Fibroblast of lung (primary cell): ENCODE data around the gene CCDC187. TPM values are rescaled to one million over a fixed set of nuclear protein-coding genes. Genes with fewer than 3 reads are reported as not detected.
A peak's percentile ranks its signal among the peaks of the same experiment; 100 is the strongest.

Experiments
- DNase-seq, 2 donors: peaks; one replicate each; pipeline versions ENCODE4 v3.0.0 to v3.0.0-alpha.2; 2010; ENCODE audit warnings: low read depth in 2 of 2
- H2AFZ ChIP-seq: 2 replicates; pipeline ENCODE4 v1.5.1; 2012; ENCODE audit warnings: low read length, control low read depth, inconsistent platforms
- H3K27ac ChIP-seq: 2 replicates; pipeline ENCODE4 v1.5.1; 2011; ENCODE audit warnings: low read length, control low read depth; ENCODE audit not compliant: insufficient read depth
- H3K27me3 ChIP-seq: 2 replicates; pipeline ENCODE4 v1.5.1; 2011; ENCODE audit warnings: mild to moderate bottlenecking, low read length; ENCODE audit not compliant: control insufficient read depth, insufficient read depth
- H3K36me3 ChIP-seq: 2 replicates; pipeline ENCODE4 v1.5.1; 2011; ENCODE audit warnings: low read length; ENCODE audit not compliant: control insufficient read depth, insufficient read depth
- H3K4me1 ChIP-seq: 2 replicates; pipeline ENCODE4 v1.5.1; 2011; ENCODE audit warnings: low read length; ENCODE audit not compliant: control insufficient read depth, insufficient read depth; ENCODE audit errors: extremely low read depth
- H3K4me2 ChIP-seq: 2 replicates; pipeline ENCODE4 v1.5.1; 2011; ENCODE audit warnings: low read length, control low read depth; ENCODE audit not compliant: insufficient read depth; ENCODE audit errors: extremely low read depth
- H3K4me3 ChIP-seq, 4 experiments: fragments of 200-600 bp in 1 of 4; sonication (generic) in 1 of 4; replicated peaks in 1 of 4; 2 replicates each; pipeline ENCODE4 v1.5.1; 2011 to 2016; ENCODE audit warnings: low read length in 4 of 4, low read depth in 3 of 4, mild to moderate bottlenecking in 3 of 4, control low read depth in 2 of 4, inconsistent platforms in 1 of 4, mixed read lengths in 1 of 4; ENCODE audit not compliant: insufficient read depth in 1 of 4; ENCODE audit errors: control extremely low read depth in 1 of 4
- H3K79me2 ChIP-seq: 2 replicates; pipeline ENCODE4 v1.5.1; 2012; ENCODE audit warnings: mild to moderate bottlenecking, low read length, inconsistent platforms; ENCODE audit not compliant: control insufficient read depth, insufficient read depth
- H3K9ac ChIP-seq: 2 replicates; pipeline ENCODE4 v1.5.1; 2011; ENCODE audit warnings: mild to moderate bottlenecking, low read length, control low read depth; ENCODE audit not compliant: insufficient read depth
- H3K9me3 ChIP-seq: 2 replicates; pipeline ENCODE4 v1.5.1; 2012; ENCODE audit warnings: low read depth, low read length; ENCODE audit not compliant: control insufficient read depth, insufficient read depth
- H4K20me1 ChIP-seq: 2 replicates; pipeline ENCODE4 v1.5.1; 2011; ENCODE audit warnings: low read length; ENCODE audit not compliant: control insufficient read depth, insufficient read depth; ENCODE audit errors: extremely low read depth
- EZH2 ChIP-seq: IDR thresholded peaks from 2 replicates; pipeline ENCODE4 v1.5.1; 2012; ENCODE audit warnings: low read length, control low read depth, mild to moderate bottlenecking; ENCODE audit errors: missing control alignments
- polyA plus RNA-seq, 2 donors: library from polyadenylated mRNA; depleted of rRNA in 1 of 2; stranded (reverse) in 1 of 2; unstranded in 1 of 2; fragments of >200 nt; gene quantifications; 2 replicates each; pipeline ENCODE4 v1.2.1, GENCODE V29; 2011 to 2012; ENCODE audit warnings: missing spikeins in 1 of 2
- total RNA-seq: library from RNA; depleted of rRNA; stranded (reverse); fragments of >200 nt; gene quantifications from 2 replicates; pipeline ENCODE4 v1.2.1, GENCODE V29; 2014
- TF ChIP-seq, protein P1 (sequence below), 2 donors: IDR thresholded peaks in 1 of 2; conservative IDR thresholded peaks in 1 of 2; 1 replicate in 1 of 2; 2 replicates in 1 of 2; pipeline ENCODE4 v1.5.1; 2011 to 2012; ENCODE audit warnings: low read length in 2 of 2, control low read depth in 1 of 2, inconsistent platforms in 1 of 2, low read depth in 1 of 2, mild to moderate bottlenecking in 1 of 2

Gene CCDC187
- total and polyA plus RNA-seq, 2 donors (not counting 1 experiment from before 2014, with no cell fraction given): not detected

DNA sequence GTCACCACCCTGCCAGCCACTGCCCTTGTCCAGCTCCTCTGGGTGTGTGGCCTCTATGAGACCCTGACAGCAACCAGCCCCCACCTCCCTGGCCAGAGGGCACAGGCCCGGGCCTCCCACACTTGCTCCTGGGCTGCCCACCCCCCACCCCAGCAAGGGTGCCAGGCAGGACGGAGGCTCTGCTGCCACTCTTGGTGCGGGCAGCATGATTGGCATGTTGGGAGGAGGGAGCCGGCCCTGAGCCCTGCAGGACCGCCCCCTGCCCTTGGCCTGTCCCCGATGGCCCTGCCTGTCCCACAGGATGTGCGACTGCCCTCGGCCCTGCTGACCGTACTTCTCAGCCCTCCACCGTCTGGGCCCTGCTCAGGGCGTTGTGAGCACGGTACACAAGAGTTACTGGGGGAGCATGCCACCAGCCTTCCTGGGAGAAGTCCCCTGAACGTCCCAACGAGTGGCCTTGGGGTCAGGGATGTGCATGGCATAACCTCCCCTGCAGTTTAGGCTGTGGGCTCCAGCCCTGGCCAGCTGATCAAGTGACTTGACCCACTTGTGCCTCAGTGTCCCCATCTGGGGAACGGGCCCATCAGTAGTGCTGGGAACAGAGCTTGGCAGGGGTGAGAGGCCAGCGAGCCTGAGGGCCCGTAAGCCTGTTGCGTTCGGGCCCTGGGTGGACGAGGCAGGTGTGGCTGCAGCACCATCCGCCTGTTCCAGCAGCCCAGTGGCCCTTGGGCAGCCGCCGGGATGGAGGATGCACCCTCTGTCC is 39.4 kb upstream of the CCDC187 start:
- H3K9ac ChIP-seq: no peak overlapping the region
- no peaks in the 10 kb centered on the region for H3K9me3 ChIP-seq
- DNase-seq: no peak
- no peak for TF ChIP-seq EZH2
- TF ChIP-seq, protein P1, sequence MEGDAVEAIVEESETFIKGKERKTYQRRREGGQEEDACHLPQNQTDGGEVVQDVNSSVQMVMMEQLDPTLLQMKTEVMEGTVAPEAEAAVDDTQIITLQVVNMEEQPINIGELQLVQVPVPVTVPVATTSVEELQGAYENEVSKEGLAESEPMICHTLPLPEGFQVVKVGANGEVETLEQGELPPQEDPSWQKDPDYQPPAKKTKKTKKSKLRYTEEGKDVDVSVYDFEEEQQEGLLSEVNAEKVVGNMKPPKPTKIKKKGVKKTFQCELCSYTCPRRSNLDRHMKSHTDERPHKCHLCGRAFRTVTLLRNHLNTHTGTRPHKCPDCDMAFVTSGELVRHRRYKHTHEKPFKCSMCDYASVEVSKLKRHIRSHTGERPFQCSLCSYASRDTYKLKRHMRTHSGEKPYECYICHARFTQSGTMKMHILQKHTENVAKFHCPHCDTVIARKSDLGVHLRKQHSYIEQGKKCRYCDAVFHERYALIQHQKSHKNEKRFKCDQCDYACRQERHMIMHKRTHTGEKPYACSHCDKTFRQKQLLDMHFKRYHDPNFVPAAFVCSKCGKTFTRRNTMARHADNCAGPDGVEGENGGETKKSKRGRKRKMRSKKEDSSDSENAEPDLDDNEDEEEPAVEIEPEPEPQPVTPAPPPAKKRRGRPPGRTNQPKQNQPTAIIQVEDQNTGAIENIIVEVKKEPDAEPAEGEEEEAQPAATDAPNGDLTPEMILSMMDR (conservative IDR thresholded peaks at IDR 0.05 in 1 of 2, IDR thresholded peaks at IDR 0.05 in 1 of 2; ENCODE audit: low read depth in 1 of 2, low read length in 2 of 2): no peak
- H3K27me3 ChIP-seq: no peaks in the 10 kb centered on the region
- H3K36me3 ChIP-seq: peaks cover 31% of the 10 kb centered on the region
- no peaks in the 10 kb centered on the region for H3K79me2 ChIP-seq
- no peak overlapping the region for H3K4me2 ChIP-seq
- no peak overlapping the region for H3K4me3 ChIP-seq
- peaks cover 22% of the 10 kb centered on the region for H3K4me1 ChIP-seq
- no peak overlapping the region for H3K27ac ChIP-seq
- H2AFZ ChIP-seq: no peak overlapping the region
- no peaks in the 10 kb centered on the region for H4K20me1 ChIP-seq

DNA sequence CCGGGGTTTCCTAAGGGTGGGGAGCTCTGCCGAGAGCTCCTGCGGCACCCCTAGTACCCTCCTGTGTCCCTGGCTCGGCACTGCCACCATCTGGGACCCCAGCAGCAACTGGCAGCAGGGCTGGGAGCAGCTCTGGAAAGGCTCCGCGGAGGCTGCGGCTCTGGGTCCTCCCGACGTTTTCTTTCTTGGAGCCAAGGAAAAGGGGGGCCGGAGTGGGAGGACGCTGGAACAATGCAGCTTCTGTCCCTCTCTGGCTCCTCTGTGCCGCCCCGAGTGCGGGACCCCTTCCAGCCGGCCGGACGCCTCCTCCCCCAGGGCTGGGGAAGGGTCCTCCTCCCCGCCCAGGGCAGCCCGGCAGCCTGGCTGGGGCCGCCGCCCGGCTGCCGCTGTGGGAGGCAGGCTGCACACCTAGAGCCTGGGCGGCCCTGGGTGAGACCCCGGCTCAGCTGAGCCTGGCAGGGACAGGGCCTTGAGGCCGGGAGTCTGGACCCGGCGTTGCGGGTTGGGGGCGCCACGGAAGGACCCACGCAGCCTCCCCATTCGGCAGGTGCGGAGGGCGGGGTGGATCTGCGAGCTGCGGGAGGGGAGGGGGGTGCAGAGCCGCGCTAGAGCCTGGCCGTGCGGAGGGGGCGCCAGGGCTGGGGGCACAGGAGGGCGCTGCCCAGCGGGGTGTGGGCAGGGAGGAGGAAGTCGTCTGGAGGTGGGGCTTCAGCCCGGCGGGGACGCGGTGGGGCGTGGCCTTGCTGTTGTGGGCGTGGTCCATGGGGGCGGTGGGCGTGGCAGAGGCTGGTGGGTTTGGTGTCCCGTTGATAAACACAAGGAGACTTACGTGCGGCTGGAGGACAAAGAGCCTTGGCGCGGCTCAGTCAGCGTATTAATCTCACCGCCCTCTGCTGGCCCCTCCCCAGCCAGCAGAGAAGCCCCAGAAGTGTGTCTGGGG is 38.6 kb upstream of the CCDC187 start:
- Histone ChIP-seq H2AFZ (no peak overlapping the region), H3K4me1 (peaks cover 22% of the 10 kb centered on the region), H3K79me2 (no peaks in the 10 kb centered on the region), H3K27ac (no peak overlapping the region), H4K20me1 (no peaks in the 10 kb centered on the region), H3K4me3 (peak overlapping the region in 1 of 4 experiments; percentile 17), H3K27me3 (no peaks in the 10 kb centered on the region), H3K36me3 (peaks cover 38% of the 10 kb centered on the region), H3K9me3 (no peaks in the 10 kb centered on the region), H3K9ac (no peak overlapping the region), H3K4me2 (no peak overlapping the region)
- DNase-seq: peak; percentile 70 to 84
- TF ChIP-seq EZH2: no peak
- TF ChIP-seq, protein P1 (conservative IDR thresholded peaks at IDR 0.05 in 1 of 2, IDR thresholded peaks at IDR 0.05 in 1 of 2; ENCODE audit: low read depth in 1 of 2, low read length in 2 of 2): no peak

DNA sequence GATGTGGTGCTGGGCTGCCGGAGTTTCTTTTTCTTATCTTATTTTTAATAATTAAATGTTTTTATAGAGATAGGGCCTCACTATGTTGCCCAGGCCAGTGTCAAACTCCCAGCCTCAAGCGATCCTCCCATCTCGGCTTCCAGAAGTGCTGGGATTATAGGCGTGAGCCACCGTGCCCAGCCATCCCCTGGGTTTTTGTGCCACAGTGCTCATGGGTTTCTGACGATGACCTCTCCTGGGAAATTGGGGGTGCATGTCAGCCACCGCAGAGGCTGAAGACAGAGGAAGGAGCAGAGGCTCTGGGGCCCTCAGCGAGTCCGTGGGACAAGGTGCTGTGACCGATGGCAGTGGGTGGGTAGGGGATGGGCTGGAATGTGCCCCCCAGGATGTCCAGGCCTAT is 37.9 kb upstream of the CCDC187 start:
- Histone ChIP-seq H3K9ac (no peak overlapping the region), H3K4me1 (peaks cover 22% of the 10 kb centered on the region), H2AFZ (no peak overlapping the region), H3K79me2 (no peaks in the 10 kb centered on the region), H3K27ac (no peak overlapping the region), H3K36me3 (peaks cover 43% of the 10 kb centered on the region), H3K27me3 (no peaks in the 10 kb centered on the region), H3K4me3 (no peak overlapping the region), H3K9me3 (no peaks in the 10 kb centered on the region), H3K4me2 (no peak overlapping the region), H4K20me1 (no peaks in the 10 kb centered on the region)
- TF ChIP-seq, protein P1 (conservative IDR thresholded peaks at IDR 0.05 in 1 of 2, IDR thresholded peaks at IDR 0.05 in 1 of 2; ENCODE audit: low read depth in 1 of 2, low read length in 2 of 2): no peak
- TF ChIP-seq EZH2: no peak
- DNase-seq: no peak
